PC-9 (cell line): Measurements from ENCODE around the gene KCNJ16. TPM values are rescaled to one million over a fixed set of nuclear protein-coding genes. Genes with fewer than 3 reads are reported as not detected.
"Not testable (repeated sequence)": the region's sequence is repeated elsewhere in the genome, so short reads cannot be mapped to it uniquely, and the experiment has no call there.

Experiments
- BruUV-seq: library from RNA; stranded (reverse); fragments of 400-500 nt; replicated peaks from 2 replicates; lab custom pipeline; 2021; lab: Mats Ljungman, UMichigan
- CTCF ChIA-PET: fragments of 300-600 bp; sonication (Branson Sonifier 250); formaldehyde crosslinking; loops from one replicate; lab custom pipeline; 2022; ENCODE audit warnings: antibody characterized with exemption; lab: Charles Lee
- POLR2A ChIA-PET: fragments of 300-600 bp; sonication (Branson Sonifier 250); formaldehyde crosslinking; loops from one replicate; lab custom pipeline; 2022; ENCODE audit warnings: antibody characterized with exemption; ENCODE audit not compliant: unreplicated experiment; lab: Charles Lee
- DNase-seq, 2 experiments: peaks; one replicate each; pipeline versions ENCODE4 v3.0.0 to v3.0.0-alpha.2; 2015 to 2022; ENCODE audit warnings: mixed read lengths in 1 of 2
- H2AFZ ChIP-seq: fragments of 200-600 bp; sonication (generic); 2 replicates; pipeline ENCODE4 v1.8.1; 2017; ENCODE audit warnings: antibody characterized with exemption
- H3F3A ChIP-seq: fragments of 200-600 bp; sonication (generic); 2 replicates; pipeline ENCODE4 v1.8.1; 2017; ENCODE audit warnings: antibody characterized with exemption, mild to moderate bottlenecking, low read depth; ENCODE audit not compliant: insufficient read depth
- H3K27ac ChIP-seq: fragments of 200-600 bp; sonication (generic); 2 replicates; pipeline ENCODE4 v1.6.1; 2016; ENCODE audit warnings: mixed run types
- H3K27me3 ChIP-seq: fragments of 200-600 bp; sonication (generic); 2 replicates; pipeline ENCODE4 v1.6.1; 2016; ENCODE audit warnings: low read depth, mixed run types; ENCODE audit not compliant: insufficient read depth
- H3K36me3 ChIP-seq: fragments of 200-600 bp; sonication (generic); 2 replicates; pipeline ENCODE4 v1.6.1; 2016; ENCODE audit warnings: low read depth, mixed run types
- H3K4me1 ChIP-seq: fragments of 200-600 bp; sonication (generic); replicated peaks from 2 replicates; pipeline ENCODE4 v1.6.1; 2016; ENCODE audit warnings: mixed run types; ENCODE audit not compliant: insufficient read depth
- H3K4me2 ChIP-seq: fragments of 200-600 bp; sonication (generic); 2 replicates; pipeline ENCODE4 v1.6.1; 2017; ENCODE audit warnings: mixed run types
- H3K4me3 ChIP-seq: fragments of 200-600 bp; sonication (generic); 2 replicates; pipeline ENCODE4 v1.6.1; 2016; ENCODE audit warnings: mixed run types
- H3K79me2 ChIP-seq: fragments of 200-600 bp; sonication (generic); 2 replicates; pipeline ENCODE4 v1.6.1; 2017; ENCODE audit warnings: low read depth, mixed run types
- H3K9me2 ChIP-seq: fragments of 200-600 bp; sonication (generic); 2 replicates; pipeline ENCODE4 v1.8.1; 2017; ENCODE audit warnings: mild to moderate bottlenecking; ENCODE audit not compliant: insufficient read depth
- H3K9me3 ChIP-seq: fragments of 200-600 bp; sonication (generic); 2 replicates; pipeline ENCODE4 v1.8.1; 2016; ENCODE audit warnings: low read depth; ENCODE audit not compliant: insufficient read depth
- H4K20me1 ChIP-seq: fragments of 200-600 bp; sonication (generic); 2 replicates; pipeline ENCODE4 v1.8.1; 2017; ENCODE audit not compliant: insufficient read depth
- CTCF ChIP-seq: fragments of 200-600 bp; sonication (generic); conservative IDR thresholded peaks from 2 replicates; pipeline ENCODE4 v1.6.1; 2017; ENCODE audit warnings: mixed run types, antibody characterized with exemption, mild to moderate bottlenecking, moderate library complexity
- EZH2 ChIP-seq: fragments of 200-600 bp; sonication (generic); IDR thresholded peaks from 2 replicates; pipeline ENCODE4 v1.8.0; 2017; ENCODE audit warnings: antibody characterized with exemption, low read depth
- intact Hi-C: fragments of 100-400 bp; cut with micrococcal nuclease; formaldehyde crosslinking; loops from one replicate; pipeline ENCODE4 v1.10.0; 2022; ENCODE audit not compliant: unreplicated experiment
- total RNA-seq: library from RNA; stranded (reverse); gene quantifications from 2 replicates; pipeline ENCODE4 v1.2.3, GENCODE V29; 2021

Gene KCNJ16
- total RNA-seq, 1 experiment from 2014 or later, result not detected

- no peaks in the 10 kb centered on the region for H4K20me1 ChIP-seq
- H3K4me2 ChIP-seq, result no peak overlapping the region
- DNase-seq, result no peak
- H3K79me2 ChIP-seq, result no peaks in the 10 kb centered on the region
- no peaks in the 10 kb centered on the region for H3K9me3 ChIP-seq
- H3K36me3 ChIP-seq, result no peaks in the 10 kb centered on the region
- H3K9me2 ChIP-seq, result 0 out of 2 replicates have a peak, but pooled peaks cover 4% of the 10 kb centered on the region
- TF ChIP-seq EZH2 (no peak), CTCF (no peak)
- no peak overlapping the region for H3K27ac ChIP-seq
- no peaks in the 10 kb centered on the region for H3K4me1 ChIP-seq
- H2AFZ ChIP-seq, result no peak overlapping the region
- ChIA-PET POLR2A (no interaction called here), CTCF (no interaction called here)
- intact Hi-C loops, result no loop called here
- no peaks in the 10 kb centered on the region for H3K27me3 ChIP-seq
- no peak overlapping the region for H3K4me3 ChIP-seq
- H3F3A ChIP-seq, result no peaks in the 10 kb centered on the region
- no TSS peak for BruUV-seq
Measured at GRCh38 chr17:70041061-70041460, 34.0 kb upstream of the KCNJ16 start.

- H3K4me1 ChIP-seq, result no peaks in the 10 kb centered on the region
- 0 out of 2 replicates have a peak, but pooled peaks cover 4% of the 10 kb centered on the region for H3K9me2 ChIP-seq
- no peaks in the 10 kb centered on the region for H3K27me3 ChIP-seq
- no peak overlapping the region for H3K27ac ChIP-seq
- intact Hi-C loops, result no loop called here
- no peaks in the 10 kb centered on the region for H3K79me2 ChIP-seq
- H3K4me3 ChIP-seq, result no peak overlapping the region
- H3K36me3 ChIP-seq, result no peaks in the 10 kb centered on the region
- BruUV-seq, result no TSS peak
- ChIA-PET POLR2A (no interaction called here), CTCF (no interaction called here)
- H3K9me3 ChIP-seq, result no peaks in the 10 kb centered on the region
- no peaks in the 10 kb centered on the region for H4K20me1 ChIP-seq
- no peak overlapping the region for H3K4me2 ChIP-seq
- H2AFZ ChIP-seq, result no peak overlapping the region
- no peaks in the 10 kb centered on the region for H3F3A ChIP-seq
- TF ChIP-seq CTCF (no peak), EZH2 (no peak)
- DNase-seq, result no peak
Measured at GRCh38 chr17:70041540-70041939, 33.5 kb upstream of the KCNJ16 start.

GRCh38 chr17:70045780-70046179 is 29.2 kb upstream of the KCNJ16 start:
- H2AFZ ChIP-seq, POLR2A ChIA-PET, H3K27me3 ChIP-seq, H3K4me1 ChIP-seq, H3K27ac ChIP-seq, intact Hi-C loops, H3K79me2 ChIP-seq, H3K9me2 ChIP-seq, H3K4me2 ChIP-seq, BruUV-seq, H3K9me3 ChIP-seq, H3F3A ChIP-seq, DNase-seq, H4K20me1 ChIP-seq, H3K4me3 ChIP-seq, H3K36me3 ChIP-seq, CTCF ChIA-PET: not testable (repeated sequence)
